CD4-positive, alpha-beta memory T cell (primary cell): ENCODE measurements around the gene CABP4. TPM values are rescaled to one million over a fixed set of nuclear protein-coding genes. Genes with fewer than 3 reads are reported as not detected.
"Not testable (repeated sequence)": the region's sequence is repeated elsewhere in the genome, so short reads cannot be mapped to it uniquely, and the experiment has no call there.

Experiments
- CTCF ChIA-PET: fragments of 350-600 bp; sonication (Branson Sonifier 250); formaldehyde crosslinking; loops from one replicate; lab custom pipeline; 2021; ENCODE audit warnings: inconsistent platforms; ENCODE audit not compliant: partially characterized antibody; lab: Charles Lee
- POLR2A ChIA-PET: fragments of 350-600 bp; sonication (Branson Sonifier 250); formaldehyde crosslinking; loops from one replicate; lab custom pipeline; 2021; ENCODE audit not compliant: partially characterized antibody; lab: Charles Lee
- DNase-seq, 5 donors: peaks; one replicate each; pipeline versions ENCODE4 v3.0.0 to v3.0.0-alpha.2; 2020 to 2022; ENCODE audit warnings: mixed read lengths in 1 of 5
- H3K27ac ChIP-seq: one replicate; pipeline ENCODE4 v1.7.0; 2013; ENCODE audit warnings: low read depth, low read length
- H3K27me3 ChIP-seq: 2 replicates; pipeline ENCODE4 v1.7.0; 2013; ENCODE audit warnings: mild to moderate bottlenecking, low read length, moderate library complexity; ENCODE audit not compliant: insufficient read depth
- H3K36me3 ChIP-seq: 2 replicates; pipeline ENCODE4 v1.7.0; 2013; ENCODE audit warnings: mild to moderate bottlenecking, low read length, moderate library complexity; ENCODE audit not compliant: insufficient read depth
- H3K4me1 ChIP-seq: 2 replicates; pipeline ENCODE4 v1.7.0; 2013; ENCODE audit warnings: mild to moderate bottlenecking, low read length, moderate library complexity; ENCODE audit not compliant: insufficient read depth
- H3K4me3 ChIP-seq, 2 donors: one replicate each; pipeline ENCODE4 v1.7.0; 2013; ENCODE audit warnings: low read length in 2 of 2, mild to moderate bottlenecking in 1 of 2
- H3K9me3 ChIP-seq, 2 donors: one replicate each; pipeline ENCODE4 v1.7.0; 2013; ENCODE audit warnings: low read length in 2 of 2, control low read depth in 1 of 2; ENCODE audit not compliant: control insufficient read depth in 1 of 2
- H3K27ac Mint-ChIP-seq, 7 donors: one replicate each; pipeline ENCODE4 v1.8.0; 2020 to 2021; ENCODE audit warnings: mixed read lengths in 7 of 7, mild to moderate bottlenecking in 6 of 7, inconsistent platforms in 3 of 7, moderate library complexity in 3 of 7
- H3K27me3 Mint-ChIP-seq, 2 donors: one replicate each; pipeline ENCODE4 v1.8.0; 2020 to 2021; ENCODE audit warnings: mixed read lengths in 2 of 2
- H3K36me3 Mint-ChIP-seq, 2 donors: one replicate each; pipeline ENCODE4 v1.8.0; 2020 to 2021; ENCODE audit warnings: mixed read lengths in 2 of 2, inconsistent platforms in 1 of 2, mild to moderate bottlenecking in 1 of 2
- H3K4me1 Mint-ChIP-seq, 4 donors: one replicate each; pipeline ENCODE4 v1.8.0; 2020 to 2021; ENCODE audit warnings: mixed read lengths in 4 of 4, mild to moderate bottlenecking in 1 of 4
- H3K4me3 Mint-ChIP-seq, 8 donors: one replicate each; pipeline ENCODE4 v1.8.0; 2020 to 2021; ENCODE audit warnings: mixed read lengths in 8 of 8, mild to moderate bottlenecking in 7 of 8, moderate library complexity in 6 of 8, inconsistent platforms in 3 of 8
- H3K9me3 Mint-ChIP-seq, 8 donors: one replicate each; pipeline ENCODE4 v1.8.0; 2020 to 2021; ENCODE audit warnings: mixed read lengths in 8 of 8, mild to moderate bottlenecking in 5 of 8, inconsistent platforms in 3 of 8, moderate library complexity in 1 of 8
- intact Hi-C: fragments of 100-400 bp; cut with micrococcal nuclease; formaldehyde crosslinking; loops from one replicate; pipeline ENCODE4 v1.15.1; 2023
- polyA plus RNA-seq, 2 donors: library from polyadenylated mRNA; unstranded; fragments of 300-500 nt; fragmentation: Illumina TruSeq; gene quantifications; one replicate each; pipeline ENCODE4 v1.2.3, GENCODE V29; 2021
- total RNA-seq, 2 experiments: library from RNA; stranded (reverse); gene quantifications; one replicate each; pipeline ENCODE4 v1.2.3, GENCODE V29; 2021

Gene CABP4
- total and polyA plus RNA-seq, 4 experiments from 2014 or later = 0.27 to 2.3 (median 1.1) TPM

DNA sequence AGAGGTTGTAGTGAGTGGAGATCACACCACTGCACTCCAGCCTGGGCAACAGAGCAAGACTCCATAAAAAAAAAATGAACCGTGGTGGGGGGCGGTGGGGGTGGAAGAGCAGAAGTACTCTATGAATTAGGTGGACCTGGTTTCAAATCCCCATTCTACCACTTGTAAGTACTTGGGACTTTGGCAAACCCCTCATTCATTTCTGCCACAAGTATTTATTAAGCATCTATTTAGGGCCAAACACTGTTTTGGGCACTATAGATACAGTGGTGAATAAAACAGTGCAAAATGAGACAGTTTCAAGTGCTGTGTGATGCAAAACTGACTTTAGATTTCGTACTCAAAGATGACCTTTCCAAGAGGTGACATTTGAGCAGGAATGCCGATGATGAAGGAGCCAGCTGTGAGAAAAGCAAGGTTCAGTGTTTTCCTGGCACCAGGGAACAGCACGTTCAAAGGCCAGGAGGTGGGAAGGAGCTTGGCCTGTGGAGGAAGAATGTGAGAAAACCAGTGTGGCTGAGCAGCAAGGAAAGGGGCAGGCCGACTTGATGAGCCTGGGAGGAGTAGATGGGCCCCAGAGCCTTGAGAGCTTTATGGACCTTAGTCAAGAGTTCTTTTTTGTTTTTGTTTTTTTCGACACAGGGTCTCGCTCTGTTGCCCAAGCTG lies 15.3 kb downstream of the CABP4 start:
- H3K4me3 ChIP-seq = no peak overlapping the region
- no peaks in the 10 kb centered on the region for H3K9me3 ChIP-seq
- no peaks in the 10 kb centered on the region for H3K9me3 Mint-ChIP-seq
- H3K27me3 ChIP-seq = no peaks in the 10 kb centered on the region
- peaks cover 0 to 2% of the 10 kb centered on the region in 2 donors for H3K36me3 Mint-ChIP-seq
- intact Hi-C loops = no loop called here
- CTCF ChIA-PET = interaction anchor here (0.7 to 2.7 kb wide), 6 partner anchors 12 to 69 kb away, joined by 3 to 19 read pairs (median 4); partner anchors contain the start of genes AIP, PITPNM1, PPP1CA and RPS6KB2
- H3K27ac Mint-ChIP-seq = peak overlapping the region in 5 of 7 donors; percentile 29 to 92 (median 50)
- no peak overlapping the region for H3K27ac ChIP-seq
- no peaks in the 10 kb centered on the region for H3K36me3 ChIP-seq
- no peaks in the 10 kb centered on the region for H3K27me3 Mint-ChIP-seq
- peaks cover 37% of the 10 kb centered on the region for H3K4me1 ChIP-seq
- peak overlapping the region in 2 of 8 donors; percentile 41 to 60 for H3K4me3 Mint-ChIP-seq
- H3K4me1 Mint-ChIP-seq = peaks cover 12 to 29% (median 19%) of the 10 kb centered on the region in 4 donors
- DNase-seq = no peak
- POLR2A ChIA-PET = interaction anchor here (1.1 to 30.4 kb wide), 6 partner anchors 15 to 79 kb away, joined by 4 to 900 read pairs (median 108); partner anchors contain the start of genes AIP, CDK2AP2, CORO1B and PPP1CA

- peaks cover 7 to 15% (median 8%) of the 10 kb centered on the region in 4 donors for H3K4me1 Mint-ChIP-seq
- no peaks in the 10 kb centered on the region for H3K27me3 ChIP-seq
- H3K4me3 ChIP-seq = no peak overlapping the region
- no peaks in the 10 kb centered on the region for H3K36me3 ChIP-seq
- no peak overlapping the region for H3K4me3 Mint-ChIP-seq
- H3K27ac Mint-ChIP-seq = no peak overlapping the region
- H3K27me3 Mint-ChIP-seq = no peaks in the 10 kb centered on the region
- H3K9me3 ChIP-seq = no peaks in the 10 kb centered on the region
- intact Hi-C loops = no loop called here
- DNase-seq = no peak
- peaks cover 14% of the 10 kb centered on the region for H3K4me1 ChIP-seq
- CTCF ChIA-PET = interaction anchor here (0.8 kb wide), 1 partner anchor 70 kb away, joined by 3 read pairs; no protein-coding TSS in a partner anchor
- H3K36me3 Mint-ChIP-seq = no peaks in the 10 kb centered on the region
- no peaks in the 10 kb centered on the region for H3K9me3 Mint-ChIP-seq
- no peak overlapping the region for H3K27ac ChIP-seq
- POLR2A ChIA-PET = interaction anchor here (1.0 to 1.8 kb wide), 3 partner anchors 11 to 91 kb away, joined by 3 to 7 read pairs (median 5); partner anchors contain the start of gene AIP
Observed at GRCh38 chr11:67472882-67473281, 17.7 kb downstream of the CABP4 start.

GRCh38 chr11:67476692-67477091 lies 21.5 kb downstream of the CABP4 start:
- intact Hi-C loops, H3K36me3 ChIP-seq, H3K4me1 Mint-ChIP-seq, H3K9me3 Mint-ChIP-seq, H3K4me3 Mint-ChIP-seq, H3K4me1 ChIP-seq, H3K4me3 ChIP-seq, H3K9me3 ChIP-seq, H3K27me3 ChIP-seq, H3K27me3 Mint-ChIP-seq, H3K36me3 Mint-ChIP-seq, H3K27ac Mint-ChIP-seq, DNase-seq, H3K27ac ChIP-seq: not testable (repeated sequence)
- POLR2A ChIA-PET = interaction anchor here (0.6 to 3.1 kb wide), 4 partner anchors 8 to 39 kb away, joined by 3 to 15 read pairs (median 6); partner anchors contain the start of genes PTPRCAP and TMEM134
- CTCF ChIA-PET = interaction anchor here (0.8 to 1.7 kb wide), 5 partner anchors 12 to 131 kb away, joined by 3 to 4 read pairs (median 3); partner anchors contain the start of gene RPS6KB2

DNA sequence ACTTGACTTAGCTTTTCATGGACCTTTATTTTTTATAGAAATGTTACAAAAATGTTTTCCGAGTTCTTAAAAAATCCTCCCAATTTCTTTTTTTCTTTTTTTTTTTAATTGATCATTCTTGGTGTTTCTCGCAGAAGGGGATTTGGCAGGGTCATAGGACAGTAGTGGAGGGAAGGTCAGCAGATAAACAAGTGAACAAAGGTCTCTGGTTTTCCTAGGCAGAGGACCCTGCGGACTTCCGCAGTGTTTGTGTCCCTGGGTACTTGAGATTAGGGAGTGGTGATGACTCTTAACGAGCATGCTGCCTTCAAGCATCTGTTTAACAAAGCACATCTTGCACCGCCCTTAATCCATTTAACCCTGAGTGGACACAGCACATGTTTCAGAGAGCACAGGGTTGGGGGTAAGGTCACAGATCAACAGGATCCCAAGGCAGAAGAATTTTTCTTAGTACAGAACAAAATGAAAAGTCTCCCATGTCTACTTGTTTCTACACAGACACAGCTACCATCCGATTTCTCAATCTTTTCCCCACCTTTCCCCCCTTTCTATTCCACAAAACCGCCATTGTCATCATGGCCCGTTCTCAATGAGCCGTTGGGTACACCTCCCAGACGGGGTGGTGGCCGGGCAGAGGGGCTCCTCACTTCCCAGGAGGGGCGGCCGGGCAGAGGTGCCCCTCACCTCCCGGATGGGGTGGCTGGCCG lies 22.3 kb downstream of the CABP4 start:
- H3K36me3 Mint-ChIP-seq, H3K27me3 Mint-ChIP-seq: not testable (repeated sequence)
- POLR2A ChIA-PET = interaction anchor here (0.6 to 3.1 kb wide), 5 partner anchors 8 to 61 kb away, joined by 3 to 15 read pairs (median 3); partner anchors contain the start of genes PTPRCAP and TMEM134

GRCh38 chr11:67482275-67482826 lies 27.2 kb downstream of the CABP4 start:
- CTCF ChIA-PET = interaction anchor here (0.6 to 1.7 kb wide), 12 partner anchors 8 to 91 kb away, joined by 3 to 9 read pairs (median 4); partner anchors contain the start of genes PPP1CA, PTPRCAP, RAD9A and TMEM134

More for the DNA sequence above, 22.3 kb downstream of the CABP4 start:
- H3K4me1 Mint-ChIP-seq, H3K4me1 ChIP-seq, H3K27ac ChIP-seq, H3K36me3 ChIP-seq, H3K27ac Mint-ChIP-seq, H3K4me3 Mint-ChIP-seq, H3K9me3 Mint-ChIP-seq, H3K27me3 ChIP-seq, intact Hi-C loops, H3K9me3 ChIP-seq, DNase-seq, H3K4me3 ChIP-seq: not testable (repeated sequence)
- CTCF ChIA-PET = interaction anchor here (1.3 to 1.6 kb wide), 2 partner anchors 87 to 94 kb away, joined by 3 to 4 read pairs; no protein-coding TSS in a partner anchor

More at GRCh38 chr11:67482275-67482826, 27.2 kb downstream of the CABP4 start:
- no peaks in the 10 kb centered on the region for H3K36me3 ChIP-seq
- peaks cover 33 to 51% (median 43%) of the 10 kb centered on the region in 4 donors for H3K4me1 Mint-ChIP-seq
- H3K27ac ChIP-seq = peak overlapping the region; percentile 91
- peak overlapping the region; percentile 64 to 78 for H3K4me3 ChIP-seq
- H3K4me1 ChIP-seq = peaks cover 49% of the 10 kb centered on the region
- H3K27ac Mint-ChIP-seq = peak overlapping the region; percentile 94 to 100 (median 99)
- intact Hi-C loops = loop anchor here (1.0 to 2.0 kb wide), 2 partner anchors 13 to 130 kb away; partner anchors contain the start of genes POLD4 and TMEM134
- no peaks in the 10 kb centered on the region for H3K27me3 Mint-ChIP-seq
- no peaks in the 10 kb centered on the region for H3K9me3 Mint-ChIP-seq
- H3K9me3 ChIP-seq = no peaks in the 10 kb centered on the region
- H3K4me3 Mint-ChIP-seq = peak overlapping the region; percentile 95 to 100 (median 98)
- H3K27me3 ChIP-seq = no peaks in the 10 kb centered on the region
- POLR2A ChIA-PET = interaction anchor here (0.8 to 16.2 kb wide), 25 partner anchors 9 to 364 kb away, joined by 3 to 279 read pairs (median 8); partner anchors contain the start of genes CDK2AP2, CORO1B, KDM2A and PITPNM1
- DNase-seq = no peak
- H3K36me3 Mint-ChIP-seq = peaks cover under 1 to 17% of the 10 kb centered on the region in 2 donors
